GM19025 (cell line): Measurements from ENCODE around the gene DDX28.

Experiments
- ATAC-seq: cut with Tn5 transposase; IDR thresholded peaks from one replicate; pipeline ENCODE4 v1.9.1; 2021; ENCODE audit warnings: mild to moderate bottlenecking, low read depth, moderate library complexity; ENCODE audit not compliant: unreplicated experiment

The DDX28 gene

GRCh38 chr16:67971111-67971510 is 51.9 kb downstream of the DDX28 start:
- no peak for ATAC-seq
